Measurements from ENCODE around the gene MAGI2. TPM values are rescaled to one million over a fixed set of nuclear protein-coding genes. Genes with fewer than 3 reads are reported as not detected.
A peak's percentile ranks its signal among the peaks of the same experiment; 100 is the strongest.

MAGI2 gene
- total and polyA plus RNA-seq, 2 of the 13 experiments (the other 11 are each of a cell fraction or from before 2014, with no cell fraction given): 1.5 to 3.8 TPM

DNA sequence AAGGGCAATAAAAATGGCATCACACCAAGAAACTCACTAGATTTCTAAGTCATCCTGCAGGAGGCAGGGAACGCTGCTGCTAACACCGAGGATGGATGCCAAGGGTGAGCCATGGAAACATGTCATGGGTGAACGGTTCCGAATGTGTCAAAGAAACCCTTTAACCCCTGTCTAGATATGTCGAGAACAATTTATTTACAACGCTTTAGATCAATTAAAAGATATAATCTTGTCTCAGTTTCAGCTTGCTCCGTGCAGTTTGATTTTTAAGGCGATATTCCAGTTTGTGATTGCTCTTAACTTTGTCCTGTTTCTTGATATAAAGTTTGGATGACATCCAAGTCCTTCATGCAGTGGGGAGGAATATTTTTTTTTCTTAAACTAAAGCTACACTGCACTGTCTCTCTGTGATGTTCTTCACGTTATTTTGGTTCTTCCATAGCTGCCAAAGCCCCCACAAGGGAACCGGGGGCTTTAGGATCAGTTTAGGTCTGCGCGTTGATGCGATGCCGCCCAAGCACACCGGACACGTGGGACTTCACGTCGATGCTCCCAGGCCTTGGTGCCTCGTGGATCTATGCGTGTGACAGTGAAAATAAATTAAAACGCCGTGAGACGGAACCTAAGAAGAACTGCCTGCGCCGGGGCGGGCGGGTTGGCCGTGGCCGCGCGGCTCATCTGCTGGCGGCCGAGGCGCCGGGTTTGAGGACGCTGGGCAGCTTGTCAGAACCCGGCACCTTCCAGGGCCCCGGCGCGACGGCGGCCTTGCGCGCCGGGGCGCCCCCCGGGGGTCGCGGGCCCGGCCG, 1434.6 kb downstream of the MAGI2 start:
- H3K27ac ChIP-seq (ENCODE audit: extremely low read length, insufficient read depth, low read length): no peak overlapping the region
- POLR2A ChIA-PET: no interaction called here

DNA sequence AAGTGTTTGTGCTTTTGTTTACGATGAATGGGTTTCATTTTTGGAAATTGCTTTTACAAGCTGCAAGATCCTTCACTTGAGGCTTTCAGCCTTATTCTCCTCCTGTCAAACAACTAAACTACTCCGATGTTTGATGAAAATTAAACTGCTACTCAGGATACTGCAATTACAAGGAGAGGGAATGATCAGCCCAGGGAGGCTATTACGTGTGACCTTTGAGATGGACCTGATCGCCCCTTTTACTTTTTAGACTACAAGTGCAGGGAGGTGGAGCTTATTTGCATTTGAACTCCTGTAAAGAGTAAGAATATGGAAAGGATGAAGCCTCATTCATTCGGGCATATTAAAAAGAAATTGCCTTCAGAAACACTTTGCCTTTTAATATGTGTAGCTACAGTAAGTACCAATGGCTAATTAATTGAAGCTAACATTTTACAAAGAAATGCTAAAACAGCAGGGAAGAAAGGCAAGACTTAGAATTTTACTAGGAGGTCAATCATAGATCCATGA, 1435.8 kb downstream of the MAGI2 start:
- Histone ChIP-seq H3K4me2 (ENCODE audit: low read depth, low read length) (no peak overlapping the region), H3K36me3 (replicated peaks in 1 of 2; ENCODE audit: control insufficient read depth in 1 of 2, insufficient read depth in 2 of 2, low read length in 2 of 2) (no peaks in the 10 kb centered on the region), H3K27ac (ENCODE audit: extremely low read length, insufficient read depth, low read length) (no peak overlapping the region), H3K9me3 (ENCODE audit: low read length) (no peaks in the 10 kb centered on the region), H3K27me3 (ENCODE audit: control insufficient read depth in 1 of 2, insufficient read depth in 2 of 2, low read length in 2 of 2) (peaks cover 0 to 3% of the 10 kb centered on the region in 2 experiments; a peak in 3 of 5 replicates), H3K4me3 (replicated peaks in 1 of 3; ENCODE audit: insufficient read depth in 1 of 3, low read depth in 2 of 3, low read length in 3 of 3) (no peak overlapping the region), H4K20me1 (ENCODE audit: insufficient read depth, low read length) (no peaks in the 10 kb centered on the region), H3K4me1 (ENCODE audit: insufficient read depth, low read length) (peaks cover 5% of the 10 kb centered on the region; the same call in 1 of the 2 replicates), H2AFZ (ENCODE audit: low read length) (no peak overlapping the region), H3K9ac (ENCODE audit: insufficient read depth, low read depth, low read length) (no peak overlapping the region), H3K79me2 (ENCODE audit: insufficient read depth, low read length) (no peaks in the 10 kb centered on the region)
- FAIRE-seq (no peak), DNase-seq (ENCODE audit: low spot score) (no peak), ATAC-seq (no peak)
- WGBS (ENCODE audit: low lambda C conversion rate): 23% methylated on average over 5 of the region's 5 CpGs
- ChIA-PET POLR2A (no interaction called here), CTCF (ENCODE audit: low intra/inter-chr PET ratio, low total read pairs) (no interaction called here)
- no TSS peak for BruUV-seq (replicated peaks)
- in situ Hi-C loops (cut with HindIII; ENCODE audit: extremely low pct_ligation_motif_present, low pct_unique_long_range_greater_than_20kb) (no loop called here), intact Hi-C loops (cut with micrococcal nuclease; ENCODE audit: unreplicated experiment) (no loop called here)
- no peak for TF ChIP-seq SAFB2 (CRISPR knock-in tag; IDR thresholded peaks at IDR 0.05; ENCODE audit: borderline replicate concordance, low read depth)
- no peak for TF ChIP-seq ZNF556 (CRISPR knock-in tag; IDR thresholded peaks at IDR 0.05; ENCODE audit: borderline replicate concordance)
- no peak for TF ChIP-seq DPF2 (CRISPR knock-in tag; IDR thresholded peaks at IDR 0.05; ENCODE audit: borderline replicate concordance, low read depth)
- no peak for TF ChIP-seq ZNF549 (CRISPR knock-in tag; IDR thresholded peaks at IDR 0.05)
- TF ChIP-seq, protein P1, sequence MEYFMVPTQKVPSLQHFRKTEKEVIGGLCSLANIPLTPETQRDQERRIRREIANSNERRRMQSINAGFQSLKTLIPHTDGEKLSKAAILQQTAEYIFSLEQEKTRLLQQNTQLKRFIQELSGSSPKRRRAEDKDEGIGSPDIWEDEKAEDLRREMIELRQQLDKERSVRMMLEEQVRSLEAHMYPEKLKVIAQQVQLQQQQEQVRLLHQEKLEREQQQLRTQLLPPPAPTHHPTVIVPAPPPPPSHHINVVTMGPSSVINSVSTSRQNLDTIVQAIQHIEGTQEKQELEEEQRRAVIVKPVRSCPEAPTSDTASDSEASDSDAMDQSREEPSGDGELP (IDR thresholded peaks at IDR 0.05; ENCODE audit: borderline replicate concordance, low read depth): no peak

More for the DNA sequence above, 1434.6 kb downstream of the MAGI2 start:
- peaks cover 0 to 3% of the 10 kb centered on the region in 2 experiments; a peak in 2 of 5 replicates for H3K27me3 ChIP-seq (ENCODE audit: control insufficient read depth in 1 of 2, insufficient read depth in 2 of 2, low read length in 2 of 2)
- no peak for ATAC-seq
- H3K9me3 ChIP-seq (ENCODE audit: low read length): no peaks in the 10 kb centered on the region
- TSS peak; percentile 49 for BruUV-seq (replicated peaks)
- in situ Hi-C loops (cut with HindIII; ENCODE audit: extremely low pct_ligation_motif_present, low pct_unique_long_range_greater_than_20kb) (no loop called here), intact Hi-C loops (cut with micrococcal nuclease; ENCODE audit: unreplicated experiment) (no loop called here)
- H3K36me3 ChIP-seq (replicated peaks in 1 of 2; ENCODE audit: control insufficient read depth in 1 of 2, insufficient read depth in 2 of 2, low read length in 2 of 2): no peaks in the 10 kb centered on the region
- 81% methylated on average over 32 of the region's 51 CpGs for WGBS (ENCODE audit: low lambda C conversion rate)
- no peaks in the 10 kb centered on the region for H3K79me2 ChIP-seq (ENCODE audit: insufficient read depth, low read length)
- no peak overlapping the region for H3K9ac ChIP-seq (ENCODE audit: insufficient read depth, low read depth, low read length)
- no peak overlapping the region for H2AFZ ChIP-seq (ENCODE audit: low read length)
- no peaks in the 10 kb centered on the region for H4K20me1 ChIP-seq (ENCODE audit: insufficient read depth, low read length)
- peak overlapping the region; percentile 41 for H3K4me2 ChIP-seq (ENCODE audit: low read depth, low read length)
- H3K4me1 ChIP-seq (ENCODE audit: insufficient read depth, low read length): peaks cover 5% of the 10 kb centered on the region; the same call in 1 of the 2 replicates
- no peak for FAIRE-seq
- TF ChIP-seq, protein P2, sequence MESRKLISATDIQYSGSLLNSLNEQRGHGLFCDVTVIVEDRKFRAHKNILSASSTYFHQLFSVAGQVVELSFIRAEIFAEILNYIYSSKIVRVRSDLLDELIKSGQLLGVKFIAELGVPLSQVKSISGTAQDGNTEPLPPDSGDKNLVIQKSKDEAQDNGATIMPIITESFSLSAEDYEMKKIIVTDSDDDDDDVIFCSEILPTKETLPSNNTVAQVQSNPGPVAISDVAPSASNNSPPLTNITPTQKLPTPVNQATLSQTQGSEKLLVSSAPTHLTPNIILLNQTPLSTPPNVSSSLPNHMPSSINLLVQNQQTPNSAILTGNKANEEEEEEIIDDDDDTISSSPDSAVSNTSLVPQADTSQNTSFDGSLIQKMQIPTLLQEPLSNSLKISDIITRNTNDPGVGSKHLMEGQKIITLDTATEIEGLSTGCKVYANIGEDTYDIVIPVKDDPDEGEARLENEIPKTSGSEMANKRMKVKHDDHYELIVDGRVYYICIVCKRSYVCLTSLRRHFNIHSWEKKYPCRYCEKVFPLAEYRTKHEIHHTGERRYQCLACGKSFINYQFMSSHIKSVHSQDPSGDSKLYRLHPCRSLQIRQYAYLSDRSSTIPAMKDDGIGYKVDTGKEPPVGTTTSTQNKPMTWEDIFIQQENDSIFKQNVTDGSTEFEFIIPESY (CRISPR knock-in tag; IDR thresholded peaks at IDR 0.05): peak; percentile 18; the same call in 1 of the 2 replicates
- TF ChIP-seq YEATS4 (CRISPR knock-in tag; IDR thresholded peaks at IDR 0.05; ENCODE audit: borderline replicate concordance): no peak
- CTCF ChIA-PET (ENCODE audit: low intra/inter-chr PET ratio, low total read pairs): no interaction called here
- peak overlapping the region in 1 of 3 experiments; percentile 19; a peak in 1 of 6 replicates for H3K4me3 ChIP-seq (replicated peaks in 1 of 3; ENCODE audit: insufficient read depth in 1 of 3, low read depth in 2 of 3, low read length in 3 of 3)
- no peak for DNase-seq (ENCODE audit: low spot score)
